ENCODE measurements around the gene SLC12A6.
A peak's percentile ranks its signal among the peaks of the same experiment; 100 is the strongest.
"Not testable (repeated sequence)": the region's sequence is repeated elsewhere in the genome, so short reads cannot be mapped to it uniquely, and the experiment has no call there.

SLC12A6 gene

GRCh38 chr15:34337557-34338306 is at the start of gene SLC12A6:
SLC12A6 (minus strand) TSS chr15:34337781; CDS start chr15:34336680, 1,101 bp downstream.
- peak; percentile 67 for DNase-seq

- not testable (repeated sequence) for DNase-seq
These were observed 44.4 kb upstream of the SLC12A6 start for GRCh38 chr15:34381829-34382521.

GRCh38 chr15:34380491-34380890 is 42.9 kb upstream of the SLC12A6 start:
- not testable (repeated sequence) for DNase-seq

- no peak for DNase-seq
These were observed 39.3 kb upstream of the SLC12A6 start for GRCh38 chr15:34376856-34377255.

- DNase-seq = not testable (repeated sequence)
These were observed 38.0 kb upstream of the SLC12A6 start for GRCh38 chr15:34375541-34375940.

- no peak for DNase-seq
These were observed 37.2 kb upstream of the SLC12A6 start for GRCh38 chr15:34374816-34375215.

GRCh38 chr15:34373951-34374350 is 36.4 kb upstream of the SLC12A6 start:
- DNase-seq = no peak

GRCh38 chr15:34370643-34371042 is 33.1 kb upstream of the SLC12A6 start:
- no peak for DNase-seq

GRCh38 chr15:34370129-34370528 is 32.5 kb upstream of the SLC12A6 start:
- no peak for DNase-seq

GRCh38 chr15:34367101-34368081 is 29.8 kb upstream of the SLC12A6 start, which contains the start of gene LPCAT4:
LPCAT4 (minus strand) TSS chr15:34367196; CDS start chr15:34367100, 96 bp downstream.
- peak; percentile 36 for DNase-seq

GRCh38 chr15:34366271-34367065 is 28.9 kb upstream of the SLC12A6 start:
- peak; percentile 23 for DNase-seq

GRCh38 chr15:34365836-34366235 is 28.3 kb upstream of the SLC12A6 start:
- DNase-seq = no peak

GRCh38 chr15:34365091-34365825 is 27.7 kb upstream of the SLC12A6 start:
- no peak for DNase-seq

- DNase-seq = no peak
These were observed 26.5 kb upstream of the SLC12A6 start for GRCh38 chr15:34364041-34364440.

GRCh38 chr15:34362047-34362773 is 24.6 kb upstream of the SLC12A6 start:
- no peak for DNase-seq

GRCh38 chr15:34361278-34361677 is 23.7 kb upstream of the SLC12A6 start:
- no peak for DNase-seq

GRCh38 chr15:34360298-34360697 is 22.7 kb upstream of the SLC12A6 start:
- DNase-seq = no peak

- DNase-seq = no peak
These were observed 21.8 kb upstream of the SLC12A6 start for GRCh38 chr15:34359416-34359815.

- no peak for DNase-seq
These were observed 21.4 kb upstream of the SLC12A6 start for GRCh38 chr15:34358948-34359347.

GRCh38 chr15:34358367-34358766 is 20.8 kb upstream of the SLC12A6 start:
- DNase-seq = no peak

- DNase-seq = no peak
These were observed 20.1 kb upstream of the SLC12A6 start for GRCh38 chr15:34357653-34358052.

All from NCI-H2029 (cell line).